Measurements from ENCODE around the gene AKR7A3.
"Not testable (repeated sequence)": the region's sequence is repeated elsewhere in the genome, so short reads cannot be mapped to it uniquely, and the experiment has no call there.

Gene AKR7A3

GRCh38 chr1:19287436-19288185 lies 959 bp downstream of the AKR7A3 start:
- DNase-seq = no peak

GRCh38 chr1:19285807-19286206 lies 2.8 kb downstream of the AKR7A3 start:
- not testable (repeated sequence) for DNase-seq

DNA sequence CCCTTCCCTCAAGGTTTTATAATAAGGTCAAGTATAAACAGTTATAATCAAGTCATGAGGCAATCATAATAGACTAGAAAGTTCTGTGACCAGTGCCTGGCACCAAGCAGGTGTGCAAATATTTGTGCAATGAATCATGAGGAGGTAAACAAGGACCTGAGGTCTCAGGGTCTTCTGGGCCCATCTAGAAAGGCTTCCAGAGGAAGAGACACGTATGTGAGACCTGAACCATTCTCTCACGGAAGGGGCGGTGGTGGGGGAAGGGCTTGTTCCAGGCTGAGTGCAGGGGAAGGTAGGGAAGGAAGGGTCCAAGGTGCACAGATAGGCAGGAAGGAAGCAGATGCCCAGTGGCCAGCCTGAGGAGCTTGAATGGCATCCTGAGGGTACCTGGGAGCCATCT lies 3.2 kb downstream of the AKR7A3 start:
- not testable (repeated sequence) for DNase-seq

GRCh38 chr1:19284881-19285280 lies 3.7 kb downstream of the AKR7A3 start:
- DNase-seq = no peak

DNA sequence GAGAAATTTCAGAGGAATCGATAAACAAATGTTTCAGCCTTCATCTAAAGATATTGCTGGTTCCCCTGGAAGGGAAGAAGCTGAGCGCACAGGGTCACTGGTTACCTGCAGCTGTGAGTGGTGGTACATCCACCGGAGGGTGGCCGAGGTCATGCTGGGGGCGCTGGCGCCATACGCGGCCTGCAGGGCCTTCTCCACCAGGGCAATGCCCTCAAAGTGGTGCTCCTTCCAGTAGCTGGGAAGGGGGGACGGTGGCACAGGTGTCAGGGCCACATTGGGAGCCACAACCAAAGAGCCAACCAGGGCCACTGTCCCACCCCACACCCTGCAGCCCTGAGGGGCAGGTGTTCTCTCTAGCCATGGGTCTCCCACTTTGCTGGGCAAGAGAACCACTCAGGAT lies 4.7 kb downstream of the AKR7A3 start:
- no peak for DNase-seq

- no peak for DNase-seq
These were observed 13.9 kb downstream of the AKR7A3 start for GRCh38 chr1:19274636-19275035.

DNA sequence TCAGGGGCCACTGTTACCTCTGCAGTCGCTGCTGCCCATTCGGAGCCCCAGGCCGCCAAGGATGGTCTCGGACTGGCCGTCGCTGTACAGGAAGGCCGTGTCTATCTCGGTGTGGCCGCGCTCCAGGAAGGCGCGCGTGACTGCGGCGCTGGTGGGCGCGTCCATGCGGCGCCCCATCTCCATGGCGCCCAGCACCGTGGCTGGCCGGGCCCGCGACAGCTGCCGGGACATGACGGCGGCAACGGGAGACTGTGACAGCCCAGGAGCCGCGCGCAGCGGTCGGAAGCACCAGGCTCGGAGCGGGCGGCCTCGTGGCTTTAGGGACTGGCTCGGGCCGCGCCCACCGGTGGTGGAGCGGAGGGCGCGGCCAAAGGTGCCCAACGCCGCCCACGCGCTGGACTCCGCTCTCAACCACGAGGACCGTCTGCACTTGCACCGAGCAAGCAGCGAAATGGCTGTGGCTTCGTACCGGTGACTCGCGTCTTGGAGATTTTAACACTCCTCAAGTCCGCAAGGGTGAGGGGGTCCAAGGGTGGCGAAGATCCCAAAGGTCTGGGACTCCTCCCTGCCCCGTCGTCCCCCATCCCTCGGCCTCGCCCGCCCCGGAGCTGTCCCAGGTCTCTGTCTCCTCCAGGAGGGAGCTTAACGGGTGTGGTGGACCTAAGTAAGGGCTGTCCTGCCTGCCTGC lies 14.6 kb downstream of the AKR7A3 start:
- not testable (repeated sequence) for DNase-seq

DNA sequence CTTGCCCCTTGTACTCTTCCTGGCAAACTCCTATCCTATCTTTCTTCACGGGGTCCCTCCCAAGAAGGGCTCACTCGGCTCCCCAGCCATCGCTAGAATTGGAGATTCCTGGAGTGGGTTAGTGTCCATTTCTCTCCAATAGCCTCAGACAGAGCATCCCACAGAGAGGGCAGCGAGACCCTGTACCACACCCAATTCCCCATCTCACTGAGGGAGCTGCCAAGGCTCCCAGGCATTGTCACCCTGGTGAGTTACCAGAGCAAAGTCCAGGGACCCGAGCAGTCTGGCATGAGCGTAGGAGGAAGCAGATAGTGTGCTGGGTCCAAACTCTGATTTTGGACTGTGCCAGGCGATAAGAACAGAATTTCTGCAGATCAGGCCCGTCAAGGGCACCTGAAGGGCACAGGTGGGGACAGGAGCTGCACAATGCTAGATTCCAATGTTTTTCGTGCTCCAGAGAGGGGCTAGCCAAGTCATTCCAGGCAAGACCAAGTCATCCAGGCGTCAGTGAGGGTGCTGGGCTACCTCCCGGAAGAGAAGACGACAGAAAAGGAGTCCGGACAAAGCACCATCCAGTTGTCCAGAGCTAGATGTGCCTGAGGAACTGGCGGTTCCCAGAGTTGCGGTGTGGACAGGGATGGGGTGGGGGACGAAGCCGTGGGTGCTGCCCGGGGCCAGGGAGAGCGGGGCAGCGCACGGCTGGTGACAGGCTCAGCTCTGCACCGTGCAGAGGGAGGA lies 15.3 kb downstream of the AKR7A3 start:
- no peak for DNase-seq

GRCh38 chr1:19272064-19272463 lies 16.5 kb downstream of the AKR7A3 start:
- DNase-seq = no peak

GRCh38 chr1:19270343-19270730 lies 18.2 kb downstream of the AKR7A3 start:
- not testable (repeated sequence) for DNase-seq

DNA sequence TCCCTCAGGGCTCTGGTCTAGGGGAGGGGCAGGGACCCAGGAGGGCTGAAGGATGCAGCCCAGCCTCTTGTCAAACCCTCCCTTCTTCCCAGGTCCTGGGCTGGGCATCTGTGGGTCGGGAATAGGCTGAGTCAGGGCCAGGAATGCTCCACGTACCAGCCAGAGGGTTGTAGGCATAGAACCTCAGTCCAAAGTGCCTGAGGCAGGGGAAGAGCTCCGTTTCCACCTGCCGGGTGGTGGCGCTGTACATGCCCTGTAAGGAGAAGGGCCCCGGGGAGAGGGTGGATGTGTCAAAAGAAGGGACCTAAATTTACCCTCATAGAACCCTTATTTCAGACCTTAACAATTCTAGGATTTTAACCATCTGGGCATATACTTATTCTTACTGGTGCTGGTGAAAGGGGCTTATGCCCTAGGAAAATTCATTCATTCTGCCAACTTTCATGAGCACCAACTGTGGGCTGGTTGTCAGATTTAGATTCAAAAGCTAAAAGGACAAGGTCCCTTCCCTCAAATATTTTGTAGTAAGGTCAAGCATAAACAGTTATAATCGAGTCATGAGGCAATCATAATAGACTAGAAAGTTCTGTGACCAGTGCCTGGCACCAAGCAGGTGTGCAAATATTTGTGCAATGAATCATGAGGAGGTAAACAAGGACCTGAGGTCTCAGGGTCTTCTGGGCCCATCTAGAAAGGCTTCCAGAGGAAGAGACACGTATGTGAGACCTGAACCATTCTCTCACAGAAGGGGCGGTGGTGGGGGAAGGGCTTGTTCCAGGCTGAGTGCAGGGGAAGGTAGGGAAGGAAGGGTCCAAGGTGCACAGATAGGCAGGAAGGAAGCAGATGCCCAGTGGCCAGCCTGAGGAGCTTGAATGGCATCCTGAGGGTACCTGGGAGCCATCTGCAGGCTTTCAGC lies 18.9 kb downstream of the AKR7A3 start:
- DNase-seq = not testable (repeated sequence)

DNA sequence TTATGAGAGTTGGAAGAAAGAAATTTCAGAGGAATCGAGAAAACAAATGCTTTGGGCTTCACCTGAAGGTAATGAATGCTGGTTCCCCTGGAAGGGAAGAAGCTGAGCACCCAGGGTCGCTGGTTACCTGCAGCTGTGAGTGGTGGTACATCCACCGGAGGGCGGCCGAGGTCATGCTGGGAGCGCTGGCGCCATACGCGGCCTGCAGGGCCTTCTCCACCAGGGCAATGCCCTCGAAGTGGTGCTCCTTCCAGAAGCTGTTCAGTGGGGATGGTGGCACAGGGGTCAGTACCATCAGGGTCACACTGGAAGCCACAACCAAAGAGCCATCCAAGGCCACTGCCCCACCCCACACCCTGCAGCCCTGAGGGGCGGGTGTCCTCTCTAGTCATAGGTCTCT lies 20.1 kb downstream of the AKR7A3 start:
- DNase-seq = no peak

- DNase-seq = no peak
These were observed 25.8 kb downstream of the AKR7A3 start for GRCh38 chr1:19262744-19263143.

DNA sequence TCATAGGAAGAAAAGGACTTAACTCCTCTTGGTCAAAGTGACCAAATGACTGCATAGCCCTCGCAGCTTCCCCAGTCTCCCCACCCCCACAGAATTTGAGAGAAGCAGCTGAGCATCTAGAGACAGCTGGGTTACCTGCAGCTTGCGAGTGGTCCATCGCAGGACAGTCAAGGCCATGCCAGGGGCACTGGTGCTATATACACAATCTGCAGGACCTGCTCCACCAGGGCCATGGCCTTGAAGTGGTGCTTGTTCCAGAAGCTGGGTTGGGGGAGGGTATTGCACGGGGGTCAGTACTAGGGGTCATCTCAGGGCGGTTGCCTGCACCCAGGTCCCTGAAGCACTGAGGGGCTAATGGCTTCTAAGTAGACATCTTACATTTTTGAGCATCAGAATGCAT lies 26.5 kb downstream of the AKR7A3 start:
- no peak for DNase-seq

DNA sequence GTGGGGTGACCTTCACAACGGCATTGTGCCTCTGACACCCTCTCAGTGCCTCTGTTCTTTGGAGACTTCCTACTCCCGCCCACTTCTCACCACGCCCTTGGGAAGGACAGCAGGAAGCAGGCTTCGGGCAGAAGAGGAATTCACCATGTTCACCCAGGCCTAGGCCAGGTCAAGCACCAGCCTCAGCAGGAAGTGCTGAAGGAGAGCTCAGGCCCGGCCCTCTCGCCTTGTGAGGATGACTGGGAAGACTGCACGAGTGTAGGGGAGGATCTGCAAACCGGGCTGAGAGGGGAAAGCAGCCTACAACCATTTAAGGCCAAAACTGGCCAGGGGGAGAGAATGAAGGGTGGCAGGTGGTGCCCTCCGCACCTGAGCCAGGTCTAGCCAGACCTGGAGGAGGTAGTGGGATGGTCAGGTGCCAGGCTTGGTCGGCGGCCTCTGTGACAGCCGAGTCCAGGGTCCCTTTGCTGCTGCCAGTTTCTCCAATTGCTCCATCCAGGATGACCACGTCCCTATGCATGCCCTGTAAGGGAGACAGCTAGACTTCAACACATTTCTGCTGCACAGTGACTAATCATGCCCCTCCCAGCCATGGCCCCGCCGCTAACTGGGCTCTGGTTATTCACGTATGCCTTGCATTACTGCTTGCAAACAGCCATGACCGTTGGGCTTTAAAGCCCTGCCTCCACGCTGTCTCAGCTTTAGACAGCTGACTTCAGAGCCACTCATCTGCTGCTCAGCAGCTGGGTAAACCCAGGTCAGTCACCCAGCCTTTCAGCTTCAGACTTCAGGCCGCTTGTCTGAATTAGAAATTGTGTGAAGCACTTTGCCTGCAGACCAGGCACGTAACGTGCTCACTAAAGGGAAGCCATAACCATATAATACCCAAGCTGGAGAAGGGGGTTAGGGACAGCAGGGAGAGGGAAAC lies 28.1 kb downstream of the AKR7A3 start:
- no peak for DNase-seq

DNA sequence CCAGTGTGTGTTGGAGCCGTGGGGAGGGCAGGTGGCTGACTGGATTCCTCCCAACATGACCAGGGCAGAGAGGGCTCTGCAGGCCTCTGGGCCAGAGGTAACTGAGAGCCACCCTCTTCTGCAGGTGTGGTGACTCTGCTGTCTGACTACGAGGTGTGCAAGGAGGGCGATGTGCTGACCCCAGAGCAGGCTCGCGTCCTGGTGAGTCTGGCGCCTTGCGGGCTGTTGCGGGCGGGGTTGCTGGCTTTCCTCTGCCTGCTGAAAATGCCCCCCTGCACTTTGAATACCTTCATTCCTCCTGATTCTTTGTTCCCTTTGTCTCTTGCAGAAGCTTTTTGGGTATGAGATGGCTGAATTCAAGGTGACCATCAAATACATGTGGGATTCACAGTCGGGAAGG lies 30.2 kb downstream of the AKR7A3 start:
- no peak for DNase-seq

- no peak for DNase-seq
These were observed 31.2 kb downstream of the AKR7A3 start for GRCh38 chr1:19257178-19257914.

DNA sequence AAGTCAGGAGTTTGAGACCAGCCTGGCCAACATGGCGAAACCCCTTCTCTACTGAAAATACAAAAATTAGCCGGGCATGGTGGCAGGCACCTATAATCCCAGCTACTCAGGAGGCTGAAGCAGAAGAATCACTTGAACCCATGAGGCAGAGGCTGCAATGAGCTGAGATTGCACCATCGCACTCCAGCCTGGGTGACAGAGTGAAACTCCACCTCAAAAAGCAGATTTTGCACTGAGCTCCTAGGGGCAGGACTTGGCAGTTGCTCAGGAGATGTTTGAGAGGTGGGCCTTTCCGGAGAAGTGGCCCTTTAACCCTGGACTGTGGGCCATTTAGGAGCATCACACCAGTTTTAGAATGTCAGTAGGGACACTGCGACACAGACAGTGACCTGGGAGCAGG lies 32.3 kb downstream of the AKR7A3 start:
- not testable (repeated sequence) for DNase-seq

DNA sequence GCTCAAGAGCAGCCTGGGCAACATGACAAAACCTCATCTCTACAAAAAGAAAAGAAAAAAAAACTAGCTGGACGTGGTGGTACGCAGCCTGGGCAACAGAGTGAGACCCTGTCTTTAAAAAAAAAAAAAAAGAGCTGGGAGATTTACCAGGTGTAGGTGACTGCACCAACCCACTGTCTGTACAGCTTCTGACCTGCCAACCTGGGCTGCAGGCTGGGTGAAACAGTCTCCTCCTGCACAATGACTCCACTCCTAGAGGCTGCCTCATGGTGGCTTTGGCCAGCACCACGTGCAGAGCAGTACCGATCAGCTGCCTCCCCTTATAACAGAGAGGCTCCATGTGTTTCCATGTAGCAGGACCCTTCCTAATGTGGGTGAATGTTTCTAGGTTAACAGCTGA lies 33.3 kb downstream of the AKR7A3 start:
- no peak for DNase-seq

DNA sequence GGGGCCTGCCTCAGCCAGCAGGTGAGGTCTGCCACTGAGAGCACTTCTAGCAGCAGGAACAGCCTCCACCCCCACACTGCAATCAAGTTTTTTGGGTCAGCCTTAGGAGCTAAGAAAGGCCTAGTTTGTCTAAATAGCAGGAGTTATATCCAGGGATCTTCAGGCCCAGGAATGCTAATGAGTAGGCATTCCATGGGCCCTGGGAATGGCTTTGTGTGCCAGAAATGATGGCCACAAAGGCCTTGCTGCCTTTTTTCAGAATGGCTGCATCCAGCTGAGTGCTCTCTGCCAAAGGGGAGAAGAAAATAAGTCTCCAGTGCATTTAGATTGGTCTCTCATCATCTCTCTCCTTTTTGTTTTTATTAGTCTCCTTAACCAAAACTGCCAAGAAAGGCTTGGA lies 34.2 kb downstream of the AKR7A3 start:
- no peak for DNase-seq
